Measurements from ENCODE around the gene AMIGO3. TPM values are rescaled to one million over a fixed set of nuclear protein-coding genes. Genes with fewer than 3 reads are reported as not detected.
"Not testable (repeated sequence)": the region's sequence is repeated elsewhere in the genome, so short reads cannot be mapped to it uniquely, and the experiment has no call there.

AMIGO3 gene
- total RNA-seq, 1 experiment from 2014 or later: 4.0 TPM

GRCh38 chr3:49700014-49700413 lies 19.5 kb downstream of the AMIGO3 start:
- Histone ChIP-seq H3K36me3 (peaks cover 11% of the 10 kb centered on the region), H3K4me3 (no peak overlapping the region), H3K27ac (no peak overlapping the region), H3K9me3 (replicated peaks) (no peaks in the 10 kb centered on the region), H3K4me1 (replicated peaks) (no peaks in the 10 kb centered on the region), H3K27me3 (replicated peaks) (no peaks in the 10 kb centered on the region)
- DNase-seq (ENCODE audit: low read depth in 1 of 2, low spot score in 2 of 2): no peak

- no peak for DNase-seq (ENCODE audit: low read depth in 1 of 2, low spot score in 2 of 2)
- no peak overlapping the region for H3K27ac ChIP-seq
Measured at GRCh38 chr3:49699281-49699979, 20.1 kb downstream of the AMIGO3 start.

GRCh38 chr3:49695350-49696015 lies 24.0 kb downstream of the AMIGO3 start:
- H3K4me1 ChIP-seq (replicated peaks); H3K27ac ChIP-seq; H3K9me3 ChIP-seq (replicated peaks); H3K4me3 ChIP-seq; H3K27me3 ChIP-seq (replicated peaks); DNase-seq (ENCODE audit: low read depth in 1 of 2, low spot score in 2 of 2); H3K36me3 ChIP-seq: not testable (repeated sequence)

More at GRCh38 chr3:49699281-49699979, 20.1 kb downstream of the AMIGO3 start:
- H3K27me3 ChIP-seq (replicated peaks): no peaks in the 10 kb centered on the region
- peaks cover 11% of the 10 kb centered on the region for H3K36me3 ChIP-seq
- H3K9me3 ChIP-seq (replicated peaks): no peaks in the 10 kb centered on the region
- H3K4me1 ChIP-seq (replicated peaks): no peaks in the 10 kb centered on the region
- no peak overlapping the region for H3K4me3 ChIP-seq

- not testable (repeated sequence) for H3K36me3 ChIP-seq; H3K27ac ChIP-seq; DNase-seq (ENCODE audit: low read depth in 1 of 2, low spot score in 2 of 2); H3K27me3 ChIP-seq (replicated peaks); H3K9me3 ChIP-seq (replicated peaks); H3K4me1 ChIP-seq (replicated peaks); H3K4me3 ChIP-seq
Measured at GRCh38 chr3:49694409-49695070, 24.9 kb downstream of the AMIGO3 start.

GRCh38 chr3:49691481-49691880 lies 28.0 kb downstream of the AMIGO3 start:
- not testable (repeated sequence) for DNase-seq (ENCODE audit: low read depth in 1 of 2, low spot score in 2 of 2); H3K36me3 ChIP-seq; H3K4me3 ChIP-seq; H3K27ac ChIP-seq; H3K27me3 ChIP-seq (replicated peaks); H3K9me3 ChIP-seq (replicated peaks); H3K4me1 ChIP-seq (replicated peaks)

- H3K36me3 ChIP-seq; H3K4me3 ChIP-seq; DNase-seq (ENCODE audit: low read depth in 1 of 2, low spot score in 2 of 2); H3K27me3 ChIP-seq (replicated peaks); H3K4me1 ChIP-seq (replicated peaks); H3K9me3 ChIP-seq (replicated peaks); H3K27ac ChIP-seq: not testable (repeated sequence)
Measured at GRCh38 chr3:49690856-49691255, 28.6 kb downstream of the AMIGO3 start.

- H3K9me3 ChIP-seq (replicated peaks); H3K27me3 ChIP-seq (replicated peaks); DNase-seq (ENCODE audit: low read depth in 1 of 2, low spot score in 2 of 2); H3K36me3 ChIP-seq; H3K27ac ChIP-seq; H3K4me1 ChIP-seq (replicated peaks): not testable (repeated sequence)
- peak overlapping the region; percentile 55 for H3K4me3 ChIP-seq
Measured at GRCh38 chr3:49689908-49690624, 29.4 kb downstream of the AMIGO3 start.

GRCh38 chr3:49689046-49689907 lies 30.2 kb downstream of the AMIGO3 start, which contains the start of the genes MST1 and RNF123:
TSS of gene MST1 (minus strand) at chr3:49689474. CDS start at chr3:49688691, 783 bp downstream.
TSS of gene RNF123 (plus strand) at chr3:49689557. CDS start at chr3:49691166, 1,609 bp downstream.
- no peaks in the 10 kb centered on the region for H3K36me3 ChIP-seq
- H3K4me1 ChIP-seq (replicated peaks): peaks cover 5% of the 10 kb centered on the region; the same call in 1 of the 2 replicates
- no peaks in the 10 kb centered on the region for H3K27me3 ChIP-seq (replicated peaks)
- H3K9me3 ChIP-seq (replicated peaks): no peaks in the 10 kb centered on the region
- DNase-seq (ENCODE audit: low read depth in 1 of 2, low spot score in 2 of 2): peak; percentile 83 to 88
- peak within 1 kb of the TSS; percentile 55 for H3K4me3 ChIP-seq
- no peak within 1 kb of the TSS for H3K27ac ChIP-seq

GRCh38 chr3:49688338-49689045 lies 31.0 kb downstream of the AMIGO3 start:
- H3K36me3 ChIP-seq; DNase-seq (ENCODE audit: low read depth in 1 of 2, low spot score in 2 of 2); H3K27ac ChIP-seq; H3K4me1 ChIP-seq (replicated peaks); H3K4me3 ChIP-seq; H3K27me3 ChIP-seq (replicated peaks); H3K9me3 ChIP-seq (replicated peaks): not testable (repeated sequence)

- H3K4me3 ChIP-seq; H3K27ac ChIP-seq; H3K4me1 ChIP-seq (replicated peaks); DNase-seq (ENCODE audit: low read depth in 1 of 2, low spot score in 2 of 2); H3K9me3 ChIP-seq (replicated peaks); H3K27me3 ChIP-seq (replicated peaks): not testable (repeated sequence)
- H3K36me3 ChIP-seq: peaks cover 14% of the 10 kb centered on the region
Measured at GRCh38 chr3:49687424-49687795, 32.1 kb downstream of the AMIGO3 start.

GRCh38 chr3:49686769-49687423 lies 32.6 kb downstream of the AMIGO3 start:
- not testable (repeated sequence) for DNase-seq (ENCODE audit: low read depth in 1 of 2, low spot score in 2 of 2); H3K27ac ChIP-seq; H3K27me3 ChIP-seq (replicated peaks); H3K9me3 ChIP-seq (replicated peaks); H3K4me3 ChIP-seq; H3K4me1 ChIP-seq (replicated peaks)
- H3K36me3 ChIP-seq: peaks cover 19% of the 10 kb centered on the region

GRCh38 chr3:49686346-49686745 lies 33.1 kb downstream of the AMIGO3 start:
- H3K27me3 ChIP-seq (replicated peaks); H3K9me3 ChIP-seq (replicated peaks); H3K4me3 ChIP-seq; DNase-seq (ENCODE audit: low read depth in 1 of 2, low spot score in 2 of 2); H3K27ac ChIP-seq; H3K4me1 ChIP-seq (replicated peaks): not testable (repeated sequence)
- peaks cover 25% of the 10 kb centered on the region for H3K36me3 ChIP-seq

Measured in SJSA1 (cell line).